Measurements from ENCODE around the gene MYH14.
"Not testable (repeated sequence)": the region's sequence is repeated elsewhere in the genome, so short reads cannot be mapped to it uniquely, and the experiment has no call there.

Gene MYH14

DNA sequence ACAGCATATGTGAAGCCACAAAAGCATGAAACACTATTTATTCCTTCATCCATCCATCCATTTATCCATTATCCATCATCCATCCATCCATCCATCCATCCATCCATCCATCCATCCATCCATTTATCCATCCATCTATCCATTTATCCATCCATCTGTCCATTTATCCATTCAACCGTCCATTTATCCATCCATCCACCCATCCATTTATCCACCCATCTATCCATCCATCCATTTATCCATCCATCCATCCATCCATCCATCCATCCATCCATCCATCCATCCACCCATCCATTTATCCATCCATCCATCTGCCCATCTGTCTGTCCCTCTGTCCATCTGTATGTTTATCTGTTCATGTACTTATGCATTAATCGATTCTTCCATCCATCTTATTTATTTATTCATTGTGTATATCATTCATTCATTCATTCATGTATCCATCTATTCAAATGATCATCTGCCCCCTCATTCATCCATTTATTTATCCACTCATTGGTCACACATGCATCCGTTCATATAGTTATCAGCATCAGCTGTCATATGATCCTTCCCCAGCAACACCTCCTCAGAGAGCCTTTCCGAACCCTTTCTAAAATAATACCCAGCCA, 7.0 kb upstream of the MYH14 start:
- no peak for DNase-seq

- DNase-seq = no peak
These were observed 6.1 kb upstream of the MYH14 start for GRCh38 chr19:50197348-50197747.

GRCh38 chr19:50198431-50199258, 4.8 kb upstream of the MYH14 start:
- no peak for DNase-seq

GRCh38 chr19:50199259-50199555, 4.2 kb upstream of the MYH14 start:
- DNase-seq = no peak

DNA sequence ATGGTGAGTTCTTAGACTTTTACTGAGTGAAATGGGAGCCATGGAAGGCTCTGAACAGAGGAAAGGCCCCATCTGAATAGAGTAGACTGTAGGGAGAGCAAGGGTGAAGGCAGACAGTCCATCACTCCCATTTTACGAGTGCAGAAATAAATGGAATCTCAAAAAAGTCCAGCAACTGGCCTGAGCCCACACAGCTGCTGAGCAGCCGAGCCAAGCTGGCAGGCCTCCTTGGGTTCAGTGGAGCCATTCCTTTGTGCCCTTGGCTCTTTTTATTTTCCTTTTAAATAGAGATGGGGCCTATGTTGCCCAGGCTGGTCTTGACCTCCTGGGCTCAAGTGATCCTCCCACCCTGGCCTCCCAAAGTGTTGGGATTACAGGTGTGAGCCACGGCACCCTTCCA, 1.0 kb upstream of the MYH14 start:
- DNase-seq = no peak

DNA sequence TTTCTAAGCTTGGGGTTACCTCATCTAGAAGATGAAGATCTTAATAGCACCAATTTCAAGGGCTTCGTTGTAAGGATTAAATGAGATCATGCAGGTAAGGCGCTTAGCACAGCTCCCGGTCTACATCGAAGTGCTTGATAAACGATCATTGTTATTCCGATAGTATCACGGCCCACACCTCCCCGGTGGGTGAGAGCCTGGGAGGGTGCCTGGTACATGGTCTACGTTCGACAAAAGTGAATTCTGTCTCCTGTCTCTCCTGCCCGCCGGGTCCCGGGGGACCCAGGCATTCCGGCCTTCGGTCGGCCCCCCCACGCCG, 501 bp upstream of the MYH14 start:
- no peak for DNase-seq

DNA sequence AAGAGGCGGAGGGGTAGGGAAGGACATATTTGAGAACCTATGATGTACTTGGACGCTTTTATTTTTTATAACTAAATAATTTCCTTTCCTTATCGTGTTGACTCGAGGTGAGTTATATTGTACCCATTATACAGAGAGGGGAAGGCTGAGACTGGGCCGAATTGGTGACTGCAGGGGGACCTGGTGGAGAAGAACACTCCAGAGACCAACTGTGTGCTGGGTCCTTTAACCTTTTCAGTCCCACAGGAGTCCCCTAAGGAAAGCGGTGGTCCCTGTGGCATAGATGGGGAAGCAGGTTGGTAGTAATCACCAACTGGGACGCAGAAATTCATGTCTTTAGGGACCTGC, 633 bp downstream of the MYH14 start:
- DNase-seq = no peak

- no peak for DNase-seq
These were observed 1.6 kb downstream of the MYH14 start for GRCh38 chr19:50204811-50205675.

DNA sequence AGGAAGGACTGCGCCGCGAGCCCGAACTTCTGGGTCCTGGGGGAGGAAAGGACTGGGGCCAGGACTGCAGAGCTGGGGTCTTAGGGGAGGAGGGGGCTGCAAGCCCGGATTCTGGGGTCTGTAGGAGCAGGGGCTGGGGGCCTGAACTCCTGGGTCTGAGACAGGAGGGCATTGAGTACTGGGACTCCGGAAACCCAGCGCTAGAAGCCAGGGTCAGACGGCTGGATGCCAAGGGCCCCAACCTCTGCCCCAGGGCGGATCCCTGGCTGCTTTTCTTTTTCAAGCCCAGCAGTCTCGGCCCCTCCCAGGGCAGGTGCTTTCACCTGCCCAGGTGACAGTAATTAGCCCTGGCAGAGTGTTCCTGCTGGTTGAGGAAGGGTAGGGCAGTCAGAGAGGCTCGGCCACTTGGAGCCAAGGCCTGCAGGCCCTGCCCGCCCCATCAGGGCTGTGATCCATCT, 2.3 kb downstream of the MYH14 start:
- DNase-seq = no peak

- no peak for DNase-seq
These were observed 2.8 kb downstream of the MYH14 start for GRCh38 chr19:50206191-50206590.

- no peak for DNase-seq
These were observed 4.3 kb downstream of the MYH14 start for GRCh38 chr19:50207730-50208129.

GRCh38 chr19:50209131-50209530, 5.7 kb downstream of the MYH14 start:
- no peak for DNase-seq

DNA sequence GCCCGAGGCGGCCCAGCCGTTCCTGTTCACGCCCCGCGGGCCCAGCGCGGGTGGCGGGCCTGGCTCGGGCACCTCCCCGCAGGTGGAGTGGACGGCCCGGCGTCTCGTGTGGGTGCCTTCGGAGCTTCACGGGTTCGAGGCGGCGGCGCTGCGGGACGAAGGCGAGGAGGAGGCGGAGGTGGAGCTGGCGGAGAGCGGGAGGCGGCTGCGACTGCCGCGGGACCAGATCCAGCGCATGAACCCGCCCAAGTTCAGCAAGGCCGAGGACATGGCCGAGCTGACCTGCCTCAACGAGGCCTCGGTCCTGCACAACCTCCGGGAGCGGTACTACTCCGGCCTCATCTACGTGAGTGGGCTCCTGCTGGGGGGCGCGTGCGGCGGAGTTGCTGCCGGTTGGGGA, 7.0 kb downstream of the MYH14 start:
- DNase-seq = no peak

DNA sequence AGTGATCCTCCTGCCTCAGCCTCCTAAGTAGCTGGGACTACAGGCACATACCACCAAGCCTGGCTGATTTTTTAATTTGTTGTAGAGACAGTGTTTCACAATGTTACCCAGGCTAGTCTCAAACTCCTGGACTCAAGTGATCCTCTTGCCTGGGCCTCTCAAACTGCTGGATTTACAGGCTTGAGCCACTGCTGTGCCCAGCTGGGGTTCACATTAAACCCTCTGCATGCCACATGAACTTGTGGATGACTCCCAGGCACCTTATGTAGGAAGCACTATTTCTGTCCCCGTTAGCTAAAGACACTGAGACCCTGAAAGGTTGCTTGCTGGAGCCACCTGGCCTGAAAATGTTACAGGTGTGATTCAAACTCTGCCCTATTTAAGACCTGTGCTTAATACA, 10.5 kb downstream of the MYH14 start:
- no peak for DNase-seq

DNA sequence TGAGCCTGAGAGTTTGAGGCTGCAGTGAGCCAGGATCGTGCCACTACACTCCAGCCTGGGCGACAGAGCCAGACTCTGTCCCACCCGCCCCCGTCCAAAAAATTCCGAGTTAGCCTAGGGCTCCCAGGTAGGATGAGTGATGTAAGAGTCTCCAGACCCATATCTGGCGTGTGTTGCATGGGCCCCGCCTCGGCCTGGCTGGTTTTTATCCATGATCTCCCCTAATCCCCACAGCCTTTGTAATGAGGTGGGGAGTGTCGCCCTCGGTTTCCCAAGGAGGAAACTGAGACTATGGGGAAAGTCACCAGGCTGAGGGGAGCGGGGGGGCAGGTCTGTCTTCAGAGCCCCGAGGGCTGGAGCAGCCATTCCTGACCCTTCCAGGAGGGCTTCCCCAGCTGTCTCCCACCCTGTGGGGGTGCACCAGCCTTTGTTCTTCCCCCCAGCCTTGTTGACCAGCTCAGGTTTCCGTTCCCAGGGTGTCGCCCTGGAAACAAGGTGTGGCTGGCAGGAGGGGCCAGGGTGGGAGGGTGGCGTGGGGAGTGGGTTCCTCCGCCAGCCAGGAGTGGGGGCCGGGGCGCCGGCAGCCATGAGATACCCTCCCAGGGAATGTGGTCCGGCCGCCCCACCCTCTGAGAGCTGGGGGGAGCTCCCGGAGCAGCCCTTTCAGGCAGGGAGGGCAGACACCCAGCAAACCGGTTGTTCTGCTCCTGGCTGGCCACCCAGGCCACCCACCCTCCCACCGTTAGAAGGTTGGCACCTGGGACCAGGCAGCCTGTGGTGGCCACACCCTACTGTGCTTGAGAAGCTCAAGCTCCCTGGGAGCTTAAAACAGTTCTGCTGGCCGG, 11.5 kb downstream of the MYH14 start:
- no peak for DNase-seq

DNA sequence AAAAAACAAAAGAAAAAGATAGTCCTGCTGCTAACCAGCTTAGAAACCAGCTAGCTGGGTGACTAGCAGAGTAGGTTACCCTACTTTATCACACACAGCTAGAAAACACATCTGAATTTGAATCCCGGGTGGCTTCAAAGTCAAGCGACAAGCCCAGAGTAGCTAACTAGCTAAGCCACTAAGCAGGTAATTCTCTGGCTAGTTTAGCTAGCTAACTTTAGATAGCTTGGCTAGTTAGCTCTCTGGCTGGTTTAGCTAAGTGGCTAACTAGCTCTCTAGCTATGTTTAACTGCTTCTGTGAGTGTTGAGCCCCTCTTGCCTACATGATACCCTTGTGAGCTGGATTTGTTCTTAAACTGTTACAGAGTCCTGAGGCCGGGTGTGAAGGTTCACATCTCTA, 12.4 kb downstream of the MYH14 start:
- no peak for DNase-seq

- no peak for DNase-seq
These were observed 17.7 kb downstream of the MYH14 start for GRCh38 chr19:50221087-50221486.

DNA sequence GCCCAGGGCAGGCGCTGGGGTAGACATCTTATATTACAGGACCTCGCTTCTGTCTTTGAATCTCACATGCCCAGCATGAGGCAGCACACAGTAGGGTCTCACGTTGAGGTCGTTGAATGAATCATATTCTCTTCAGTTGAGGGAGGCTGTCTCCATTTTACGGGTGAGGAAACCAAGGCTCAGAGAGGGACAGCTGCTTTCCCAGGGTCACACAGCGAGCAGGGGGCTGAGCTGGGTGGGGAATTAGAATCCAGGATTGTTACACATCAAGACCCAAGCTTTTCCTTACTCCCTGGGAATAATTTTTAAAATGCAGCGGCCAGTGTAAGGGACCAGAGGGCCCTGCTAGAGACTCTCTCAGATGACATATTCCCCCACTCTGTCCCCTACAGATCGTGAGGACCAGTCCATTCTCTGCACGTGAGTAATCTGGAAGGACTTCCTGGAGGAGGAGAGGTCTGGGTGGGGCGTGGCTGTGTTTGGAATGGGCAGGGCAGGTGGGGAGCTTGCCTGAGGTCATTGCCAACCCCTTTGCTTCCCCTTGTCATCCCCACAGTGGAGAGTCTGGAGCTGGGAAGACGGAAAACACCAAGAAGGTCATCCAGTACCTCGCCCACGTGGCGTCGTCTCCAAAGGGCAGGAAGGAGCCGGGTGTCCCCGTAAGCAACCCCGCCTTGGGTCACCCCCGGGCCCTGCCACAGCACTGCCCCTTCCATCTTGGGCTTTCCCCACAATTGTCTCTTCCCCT, 19.4 kb downstream of the MYH14 start:
- no peak for DNase-seq

DNA sequence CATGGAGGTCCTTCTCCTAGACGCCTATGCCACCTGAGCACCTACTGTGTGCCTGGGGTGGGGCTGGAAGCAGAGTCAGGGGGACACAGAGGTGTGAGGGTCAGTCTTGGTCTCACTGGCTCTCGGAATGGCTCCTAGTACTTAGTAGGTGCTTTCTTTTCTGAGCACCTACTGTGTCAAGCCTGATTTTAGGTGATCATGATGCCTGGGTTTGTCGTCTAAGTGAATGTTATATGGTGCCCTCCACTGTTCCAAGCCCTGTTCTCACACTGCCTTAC, 20.0 kb downstream of the MYH14 start:
- DNase-seq = no peak

- DNase-seq = no peak
These were observed 21.7 kb downstream of the MYH14 start for GRCh38 chr19:50224986-50225747.

DNA sequence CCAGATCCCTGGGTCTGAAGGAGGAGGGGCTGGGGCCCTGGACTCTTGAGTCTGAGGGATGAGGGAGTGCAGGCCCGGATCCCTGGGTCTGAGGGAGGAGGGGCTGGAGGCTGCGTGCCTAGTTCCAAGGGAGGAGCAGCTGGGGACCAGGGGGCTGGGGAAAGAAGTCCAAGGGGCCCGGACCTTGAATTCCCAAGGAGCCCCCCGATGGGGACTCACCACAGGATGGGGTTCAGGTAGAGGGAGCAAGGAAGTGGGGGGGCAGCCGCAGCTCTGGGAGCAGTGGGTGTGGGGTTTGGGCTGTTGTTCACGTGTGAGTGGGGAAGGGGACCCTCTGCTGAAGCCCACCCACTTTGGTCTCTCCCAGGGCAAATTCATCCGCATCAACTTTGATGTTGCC, 23.1 kb downstream of the MYH14 start:
- DNase-seq = no peak

GRCh38 chr19:50228153-50228552, 24.7 kb downstream of the MYH14 start:
- not testable (repeated sequence) for DNase-seq

Measured in activated CD4-positive, alpha-beta T cell treated with anti-CD3 and anti-CD28 coated beads for 1 hour (primary cell).